ENCODE measurements around the gene ENO3. TPM values are rescaled to one million over a fixed set of nuclear protein-coding genes. Genes with fewer than 3 reads are reported as not detected.

ENO3 gene
- total and polyA plus RNA-seq, 2 experiments from 2014 or later: 12.1 to 19.6 TPM

- TF ChIP-seq REST (IDR thresholded peaks at IDR 0.05; ENCODE audit: unreplicated experiment) (no peak), ZNF331 (CRISPR knock-in tag; IDR thresholded peaks at IDR 0.05; ENCODE audit: low read depth) (no peak), CTCF (conservative IDR thresholded peaks at IDR 0.05; ENCODE audit: low read depth in 2 of 2) (no peak), JUNB (IDR thresholded peaks at IDR 0.05; ENCODE audit: unreplicated experiment) (no peak), EZH2 (IDR thresholded peaks at IDR 0.05; ENCODE audit: low read depth, unreplicated experiment) (no peak), POLR2AphosphoS5 (IDR thresholded peaks at IDR 0.05; ENCODE audit: low read depth) (no peak), EZH2phosphoT487 (IDR thresholded peaks at IDR 0.05; ENCODE audit: unreplicated experiment) (no peak), ETS1 (IDR thresholded peaks at IDR 0.05) (no peak)
These were observed 14.5 kb downstream of the ENO3 start (continued) for GRCh38 chr17:4965311-4965986.

- peaks cover 18% of the 10 kb centered on the region for H3K9me3 Mint-ChIP-seq
- ATAC-seq (peak; percentile 86), DNase-seq (ENCODE audit: low spot score) (peak; percentile 99)
- Histone ChIP-seq H3K9me2 (ENCODE audit: insufficient read depth) (no peaks in the 10 kb centered on the region), H2AFZ (no peak overlapping the region; the same call in 1 of the 2 replicates), H3F3A (replicated peaks; ENCODE audit: low read depth) (peaks cover 16% of the 10 kb centered on the region; the same call in 1 of the 2 replicates), H3K27me3 (ENCODE audit: insufficient read depth) (no peaks in the 10 kb centered on the region), H3K4me2 (peak overlapping the region; percentile 86), H3K79me2 (replicated peaks; ENCODE audit: insufficient read depth) (peaks cover 38% of the 10 kb centered on the region), H3K4me3 (peak overlapping the region; percentile 69), H3K27ac (ENCODE audit: low read depth) (peak overlapping the region; percentile 97), H3K4me1 (ENCODE audit: insufficient read depth) (peaks cover 18% of the 10 kb centered on the region), H4K20me1 (replicated peaks; ENCODE audit: insufficient read depth) (0 out of 2 replicates have a peak, but pooled peaks cover 9% of the 10 kb centered on the region), H3K36me3 (ENCODE audit: insufficient read depth) (no peaks in the 10 kb centered on the region; the same call in 1 of the 2 replicates)
- peaks cover 61% of the 10 kb centered on the region for H3K36me3 Mint-ChIP-seq (ENCODE audit: low read depth)
- H3K27ac Mint-ChIP-seq: no peak overlapping the region; the same call in 1 of the 2 replicates
- H3K27me3 Mint-ChIP-seq (ENCODE audit: insufficient read depth, low read depth, poor library complexity): peaks cover 21% of the 10 kb centered on the region
- H3K4me3 Mint-ChIP-seq: no peak overlapping the region
- H3K4me1 Mint-ChIP-seq: peaks cover 23% of the 10 kb centered on the region
- TF ChIP-seq ZNF331 (CRISPR knock-in tag; IDR thresholded peaks at IDR 0.05; ENCODE audit: low read depth) (no peak), ZNF114 (CRISPR knock-in tag; IDR thresholded peaks at IDR 0.05) (no peak), ZNF462 (CRISPR knock-in tag; IDR thresholded peaks at IDR 0.05) (no peak), CREB1 (CRISPR knock-in tag; IDR thresholded peaks at IDR 0.05; ENCODE audit: low read depth) (peak; percentile 64)
These were observed 16.1 kb downstream of the ENO3 start for GRCh38 chr17:4966844-4967538.
